Limb (tissue), 2 donors: ENCODE data around the gene RSRC1.
"Not testable (repeated sequence)": the region's sequence is repeated elsewhere in the genome, so short reads cannot be mapped to it uniquely, and the experiment has no call there.

ENCODE experiments used
- DNase-seq, 2 donors: peaks; one replicate each; pipeline ENCODE4 v3.0.0-alpha.2; 2016; ENCODE audit errors: extremely low spot score in 2 of 2

Gene RSRC1

DNA sequence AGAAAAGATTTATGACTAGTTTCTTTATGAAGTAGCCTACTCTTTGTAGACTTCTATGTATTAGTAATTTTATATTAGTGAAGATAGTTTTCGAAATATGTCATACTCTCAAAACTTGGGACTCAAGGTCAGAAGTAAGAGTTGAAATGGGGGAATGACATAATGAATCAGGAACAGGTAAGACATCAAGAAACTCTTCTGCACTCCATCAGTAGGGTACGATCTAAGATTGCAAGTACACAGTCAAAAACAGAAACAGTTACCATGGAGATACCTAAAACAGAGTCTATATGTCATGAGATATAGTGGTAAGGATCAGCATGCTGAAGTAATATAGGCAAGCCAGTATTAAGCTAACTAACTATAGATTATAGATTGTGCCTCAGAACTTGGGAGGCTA, 274.1 kb downstream of the RSRC1 start:
- no peak for DNase-seq

DNA sequence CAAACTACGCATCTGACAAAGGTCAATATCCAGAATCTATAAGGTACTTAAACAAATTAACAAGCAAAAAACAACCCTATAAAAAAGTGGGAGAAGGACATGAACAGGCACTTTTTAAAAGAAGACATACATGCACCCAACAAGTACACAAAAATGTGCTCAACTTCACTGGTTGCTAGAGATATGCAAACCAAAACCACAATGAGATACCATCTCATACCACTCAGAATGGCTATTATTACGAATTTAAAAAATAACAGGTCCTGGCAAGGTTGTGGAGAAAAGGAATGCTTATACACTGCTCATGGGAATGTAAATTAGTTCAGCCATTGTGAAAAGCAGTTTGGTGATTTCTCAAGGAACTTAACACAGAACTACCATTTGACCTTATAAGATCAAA, 285.5 kb downstream of the RSRC1 start:
- DNase-seq: no peak

DNA sequence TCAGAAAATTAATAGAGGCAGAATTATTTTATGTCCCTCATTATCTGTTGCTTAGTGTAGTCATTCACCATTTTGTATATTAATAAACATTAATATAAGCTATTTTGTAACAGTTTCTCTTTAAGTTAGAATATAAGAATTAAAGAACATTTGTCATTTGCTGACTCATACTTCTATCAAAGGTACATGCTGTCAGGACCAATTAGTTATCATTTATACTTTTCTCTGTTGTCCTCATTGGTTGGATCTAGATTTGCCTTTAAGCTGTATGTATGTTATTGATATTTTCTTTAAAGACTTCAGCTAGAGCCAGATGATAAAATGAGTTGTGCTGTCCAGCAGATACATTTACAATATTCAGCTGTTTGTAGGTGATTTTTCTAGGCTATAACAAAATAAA, 292.7 kb downstream of the RSRC1 start:
- DNase-seq: no peak

DNA sequence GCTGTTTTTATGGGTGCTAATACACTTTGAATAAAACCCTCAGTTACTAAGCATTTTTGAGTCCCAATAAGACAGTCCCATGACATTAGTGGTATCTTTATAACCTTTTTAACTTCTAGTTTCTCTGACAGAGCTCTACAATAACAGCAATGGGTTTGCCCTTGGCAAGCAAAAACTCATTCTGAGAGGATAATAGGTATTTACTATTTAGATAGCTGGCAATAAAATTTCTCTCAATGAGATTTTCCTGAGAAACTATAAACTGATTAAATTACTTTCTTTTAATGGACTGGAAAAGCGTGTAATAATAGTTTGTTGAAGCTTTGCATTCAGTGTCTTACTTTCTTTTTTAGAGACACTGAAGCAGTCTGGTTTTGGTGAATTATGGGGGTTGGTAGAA, 293.1 kb downstream of the RSRC1 start:
- no peak for DNase-seq

DNA sequence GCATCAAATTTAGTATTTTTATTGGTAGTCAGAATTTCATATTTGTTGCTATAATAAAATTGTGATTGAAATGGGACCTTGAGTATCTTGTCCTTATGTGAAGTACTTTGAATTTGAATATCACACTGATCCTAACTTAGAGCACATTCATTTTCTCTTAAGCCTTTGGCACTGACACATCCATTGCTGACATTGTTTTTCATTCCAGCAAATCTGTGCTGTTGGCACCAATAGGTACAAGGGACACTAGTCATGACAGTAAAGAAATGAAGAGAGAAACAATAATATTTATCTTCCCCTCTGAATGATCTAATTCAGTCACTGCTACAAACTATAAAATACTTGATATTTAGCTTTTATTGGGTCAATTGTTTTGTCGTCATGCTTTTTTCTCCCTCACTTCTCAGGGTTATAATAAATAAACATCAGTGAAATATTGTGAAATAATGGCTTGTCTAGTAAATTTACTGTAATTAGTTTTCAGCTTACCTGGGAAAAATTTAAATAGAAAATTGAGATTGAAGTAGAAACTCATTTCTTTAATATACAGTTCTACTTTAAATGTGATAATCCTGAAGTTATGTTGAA, 294.3 kb downstream of the RSRC1 start:
- DNase-seq: no peak

DNA sequence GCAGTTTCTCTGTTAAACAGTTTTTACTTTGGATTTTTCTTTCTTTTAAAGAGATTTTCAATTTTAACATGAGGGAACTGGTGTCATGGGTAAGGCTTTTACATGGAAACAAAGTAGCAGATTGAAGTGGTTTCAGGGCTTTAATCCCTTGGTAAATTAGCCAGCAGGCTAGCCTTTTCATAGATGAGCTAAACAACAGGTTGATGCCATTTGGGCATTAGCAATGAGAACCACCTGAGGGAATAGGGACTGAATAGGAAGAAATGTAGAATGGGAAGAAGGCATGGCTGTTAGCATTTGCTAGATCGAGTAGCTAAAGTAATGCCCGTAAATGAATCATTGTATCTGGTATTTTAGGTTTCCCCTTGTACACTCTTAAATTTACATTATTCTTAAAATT, 295.6 kb downstream of the RSRC1 start:
- DNase-seq: no peak

DNA sequence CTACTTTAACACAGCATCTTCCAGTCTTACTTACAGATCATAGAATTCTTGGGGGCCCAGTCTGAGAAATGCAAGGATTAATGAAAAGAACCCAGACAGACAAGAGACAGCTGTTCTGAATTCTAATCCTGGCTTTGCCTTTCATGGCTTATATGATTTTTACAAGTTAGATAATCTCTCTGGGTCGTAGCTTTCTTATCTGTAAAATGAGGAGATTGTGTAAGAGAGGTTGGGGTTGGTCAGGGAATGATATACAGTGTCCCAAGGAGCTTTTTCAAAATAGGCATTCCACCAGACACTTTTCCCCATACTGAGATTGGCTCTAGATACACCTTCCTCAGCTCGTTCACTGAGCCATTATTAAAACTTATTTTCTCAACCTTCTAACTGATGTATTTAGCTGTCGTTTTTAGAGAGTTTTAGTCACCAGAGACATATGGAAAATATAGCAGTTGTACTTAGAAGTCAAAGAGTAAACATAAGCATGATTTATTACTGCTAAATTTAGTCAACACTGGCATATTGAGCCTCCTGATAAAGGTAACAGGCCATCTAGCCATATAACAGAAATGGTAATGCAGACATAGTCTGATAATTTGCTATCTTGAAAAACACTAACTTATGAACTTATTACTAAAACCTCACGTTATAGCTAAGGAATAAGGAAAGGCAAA, 298.1 kb downstream of the RSRC1 start:
- no peak for DNase-seq

DNA sequence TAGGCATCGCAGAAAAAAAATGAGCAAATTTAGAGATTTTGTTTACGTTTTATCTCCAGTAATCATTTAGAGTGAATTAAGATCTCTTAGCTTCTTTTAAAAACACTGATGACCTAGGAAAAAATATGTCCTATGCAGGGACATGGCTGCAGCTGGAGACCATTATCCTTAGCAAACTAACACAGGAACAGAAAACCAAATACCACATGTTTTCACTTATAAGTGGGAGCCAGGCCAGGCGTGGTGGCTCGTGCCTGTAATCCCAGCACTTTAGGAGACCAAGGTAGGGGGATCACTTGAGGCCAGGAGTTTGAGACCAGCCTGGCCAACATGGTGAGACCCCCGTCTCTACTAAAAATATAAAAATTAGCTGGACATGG, 298.6 kb downstream of the RSRC1 start:
- DNase-seq: not testable (repeated sequence)

DNA sequence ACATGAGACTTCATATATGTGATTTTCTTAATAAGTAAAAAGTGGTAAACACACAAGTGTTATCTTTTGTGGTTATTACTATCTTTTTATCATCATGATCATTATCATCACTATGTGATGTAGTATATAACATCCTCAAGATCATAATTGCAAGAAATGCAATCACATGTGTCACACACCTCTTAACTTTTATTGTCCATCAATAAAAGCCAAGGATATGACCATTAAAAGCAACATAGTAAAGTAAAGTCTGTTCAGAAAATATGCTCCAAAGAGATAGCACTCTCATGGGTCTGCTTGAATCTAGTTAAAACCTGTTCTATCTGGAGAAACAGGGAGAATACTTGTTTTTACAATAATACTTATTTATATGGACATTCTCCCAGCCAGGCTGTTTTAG, 308.1 kb downstream of the RSRC1 start:
- no peak for DNase-seq

DNA sequence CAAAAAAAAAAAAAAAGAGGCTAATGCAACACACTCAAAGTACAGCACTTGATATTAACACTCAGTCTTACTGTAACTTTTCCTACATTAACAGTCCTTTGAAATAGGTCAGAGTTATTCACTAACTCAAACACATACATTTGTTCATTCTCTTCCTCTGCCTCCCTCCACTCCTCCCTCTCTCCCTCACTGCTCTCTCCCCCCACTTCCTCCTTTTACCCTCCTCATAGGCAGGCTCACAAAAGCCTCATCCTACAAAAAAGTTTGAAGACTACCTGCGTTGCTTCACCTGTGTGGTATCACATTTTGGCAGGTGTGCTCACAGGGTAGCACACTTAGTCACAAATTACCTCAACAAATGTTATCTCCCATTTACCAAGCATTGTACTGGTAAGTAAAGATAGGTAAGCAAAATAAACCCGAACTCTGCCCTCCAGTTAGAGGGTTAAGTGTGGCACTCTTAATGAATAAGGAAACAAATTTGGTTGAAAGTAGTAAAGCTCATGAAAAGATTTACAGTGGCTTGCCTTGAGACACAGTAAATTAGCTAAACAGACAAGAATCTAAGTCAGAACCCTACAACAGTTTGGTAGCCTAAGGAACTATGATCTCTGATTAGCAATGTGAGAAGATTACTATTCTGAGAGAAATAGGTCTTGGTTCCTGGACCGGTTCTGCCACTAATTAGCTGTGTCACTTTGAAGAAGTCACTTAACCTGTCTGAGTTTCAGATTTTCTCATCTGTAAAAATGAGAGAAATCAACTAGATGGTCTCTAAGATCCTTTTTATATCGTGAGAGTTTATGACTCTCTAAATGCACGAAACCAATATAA, 310.1 kb downstream of the RSRC1 start:
- no peak for DNase-seq

DNA sequence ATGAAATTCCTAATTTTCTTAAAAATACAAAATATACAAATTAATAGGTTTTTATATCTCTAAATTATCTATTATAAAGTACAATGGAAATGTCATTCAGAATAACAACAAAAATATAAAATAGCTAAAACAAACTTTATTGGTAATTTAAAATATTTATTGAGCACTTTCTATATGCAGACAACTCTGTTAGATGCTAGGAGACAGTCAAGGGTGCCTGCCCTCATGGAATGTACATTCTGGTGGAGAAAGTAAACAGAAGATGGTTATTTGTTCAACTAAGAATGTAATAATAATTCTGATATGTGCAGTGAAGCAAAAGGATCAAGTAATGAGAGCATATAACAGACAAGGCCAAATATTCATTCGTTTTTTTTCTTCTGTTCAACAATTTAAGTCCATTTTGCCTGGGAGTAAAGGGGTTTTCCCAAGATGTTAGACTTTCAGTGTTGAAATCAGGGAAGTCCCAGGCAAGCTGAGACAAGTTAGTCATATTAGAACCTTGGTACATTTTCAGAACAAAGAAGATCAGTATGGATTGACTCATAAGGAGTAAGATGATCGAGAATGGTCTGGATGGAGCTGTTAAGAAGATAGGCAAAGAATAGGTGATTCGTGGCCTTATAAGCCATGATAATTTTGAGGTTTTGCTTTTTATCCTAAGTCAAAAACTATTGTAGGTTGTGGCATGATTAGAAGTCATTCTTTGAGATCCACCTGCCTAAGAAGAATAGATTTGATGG, 310.9 kb downstream of the RSRC1 start:
- DNase-seq: no peak

DNA sequence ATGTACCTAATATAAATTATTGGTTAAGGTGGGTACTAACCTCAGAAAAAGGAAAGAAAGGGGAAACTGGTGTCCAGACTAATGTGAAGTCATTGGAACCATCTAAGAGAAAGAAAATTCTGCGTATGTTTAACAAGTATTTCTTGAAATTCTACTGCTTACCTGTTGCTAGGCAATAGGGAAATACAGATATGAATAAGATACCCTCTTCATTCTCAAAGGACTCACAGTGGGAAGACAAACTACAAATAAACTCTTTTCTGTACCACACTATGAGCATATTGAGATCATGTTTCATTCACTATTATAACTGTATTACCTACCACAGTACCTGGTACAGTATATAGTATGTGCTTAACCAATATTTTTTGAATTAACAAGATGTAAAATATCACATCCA, 320.6 kb downstream of the RSRC1 start:
- no peak for DNase-seq

DNA sequence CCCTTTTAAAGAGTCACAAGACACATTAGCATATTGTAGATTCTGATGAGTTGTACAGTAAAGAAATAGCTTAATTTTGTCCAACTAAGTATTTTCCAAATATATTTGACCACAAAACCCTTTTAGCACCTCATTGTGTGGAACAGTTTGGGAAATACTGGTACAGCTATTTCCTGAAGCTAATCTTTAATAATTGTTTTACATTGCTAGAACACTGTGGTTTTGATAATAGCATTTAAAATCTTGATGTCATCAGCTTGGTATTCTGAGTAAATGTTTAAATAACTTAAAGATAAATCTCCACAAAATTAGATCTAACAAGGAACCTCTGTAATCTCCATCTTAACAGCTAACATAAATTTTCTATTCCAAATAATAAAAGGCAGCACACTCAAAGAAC, 321.1 kb downstream of the RSRC1 start:
- no peak for DNase-seq

DNA sequence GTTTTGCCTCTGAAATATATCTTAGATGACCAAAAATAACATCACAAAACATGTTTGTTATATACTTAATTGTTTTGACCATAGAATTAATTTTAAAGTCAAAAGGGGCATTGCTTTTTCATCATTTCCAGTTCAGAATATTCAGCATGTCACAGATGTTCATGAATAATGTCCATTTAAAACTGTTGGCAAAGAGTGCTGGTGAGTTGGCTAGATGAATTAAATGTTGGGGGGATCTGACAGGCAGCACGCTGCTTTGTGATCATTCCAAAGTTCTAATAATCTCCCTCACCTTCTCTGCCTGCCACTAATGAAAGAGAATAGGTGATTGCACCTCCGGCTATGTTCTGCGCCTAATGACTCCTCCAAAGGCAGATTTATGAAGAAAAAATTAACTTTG, 321.9 kb downstream of the RSRC1 start:
- DNase-seq: no peak

DNA sequence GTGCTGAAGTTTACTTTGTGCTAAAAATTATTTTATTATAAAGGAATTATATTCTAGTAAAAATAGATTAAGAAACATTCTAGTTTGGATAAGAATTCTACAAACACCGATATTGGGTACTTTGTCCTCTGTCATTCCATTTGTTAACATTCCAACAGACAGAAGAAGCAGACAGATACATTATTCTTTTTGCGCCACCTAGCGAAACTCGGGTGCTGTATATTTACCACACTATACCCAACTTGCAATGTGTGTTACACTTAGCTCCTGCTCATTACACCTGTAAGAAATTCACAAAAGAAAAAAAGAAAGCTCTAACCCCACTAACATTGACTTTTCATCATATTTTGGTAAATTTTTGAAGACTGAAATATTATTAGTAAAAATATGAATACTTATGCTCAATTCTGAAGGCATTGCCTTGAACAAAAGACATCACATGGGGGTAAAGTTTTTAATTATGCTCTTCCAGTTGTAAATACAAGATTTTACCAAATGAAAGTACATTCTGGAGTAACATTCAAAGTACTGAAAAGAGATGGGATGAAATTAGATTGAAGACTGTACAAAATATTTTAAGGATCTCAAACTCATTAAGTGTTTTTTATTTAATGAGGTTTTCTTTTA, 324.6 kb downstream of the RSRC1 start:
- peak; percentile 64 to 81 for DNase-seq

DNA sequence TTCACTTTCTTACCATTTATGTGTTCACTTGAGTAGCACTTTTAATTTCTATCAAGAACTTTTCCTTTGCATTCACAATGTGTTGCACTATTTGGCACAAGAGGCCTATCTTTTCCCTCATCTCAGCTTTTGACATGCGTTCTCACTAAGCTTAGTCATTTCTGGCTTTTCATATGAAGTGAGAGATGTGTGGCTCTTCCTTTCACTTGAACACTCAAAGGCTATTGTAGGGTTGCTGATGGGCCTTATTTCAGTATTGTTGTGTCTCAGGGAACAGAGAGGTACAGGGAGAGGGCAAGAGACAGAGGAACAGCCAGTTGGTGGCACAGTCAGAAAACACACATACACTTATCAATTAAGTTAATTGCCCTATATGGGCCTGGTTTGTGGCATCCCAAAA, 333.7 kb downstream of the RSRC1 start:
- DNase-seq: no peak

DNA sequence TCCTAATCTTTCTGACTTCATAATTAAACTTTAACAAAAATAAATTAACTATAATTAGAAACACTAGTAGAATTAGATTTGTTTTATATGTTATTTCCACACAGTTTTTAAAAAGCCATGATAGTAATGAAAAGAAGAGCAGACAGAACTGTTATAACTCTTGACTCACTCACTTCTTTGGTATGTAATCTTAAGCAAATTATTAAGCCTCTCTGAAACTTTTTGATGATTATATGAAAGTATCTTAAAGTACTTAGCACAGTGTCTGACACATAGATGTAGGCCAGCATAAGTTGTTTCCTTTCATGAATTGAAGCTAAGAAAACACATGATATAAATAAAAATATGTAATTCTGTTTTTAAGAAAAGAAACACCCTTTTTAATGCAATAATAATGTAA, 337.5 kb downstream of the RSRC1 start:
- DNase-seq: no peak

DNA sequence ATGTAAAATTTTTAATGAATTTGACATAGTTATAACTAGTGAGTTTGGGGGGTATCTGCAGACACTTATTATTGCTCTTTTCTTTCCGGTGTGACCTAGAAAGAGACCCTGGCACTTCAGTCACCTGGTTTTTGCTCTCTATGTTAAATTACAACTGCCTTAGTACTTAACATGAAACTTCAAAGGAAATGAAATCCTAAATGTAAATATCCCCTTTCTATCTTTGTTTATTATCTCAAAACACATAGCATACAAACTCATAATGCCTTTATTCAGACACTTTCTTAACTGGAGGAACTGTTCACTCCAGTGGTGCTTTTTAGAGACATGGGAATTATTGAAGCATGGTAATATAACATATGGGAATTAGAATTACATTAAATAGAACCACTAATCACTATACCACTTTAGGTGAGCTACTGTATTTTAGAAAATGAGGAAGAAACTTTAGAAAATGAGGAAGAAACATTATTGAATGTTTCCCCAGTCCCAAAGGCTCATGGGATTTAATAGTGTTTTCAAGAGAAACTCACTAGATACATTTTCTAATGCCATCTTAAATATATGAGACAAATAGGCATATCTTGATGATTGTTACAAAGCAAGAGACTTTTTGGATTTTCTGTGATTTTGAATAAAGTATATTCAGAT, 341.6 kb downstream of the RSRC1 start:
- no peak for DNase-seq

DNA sequence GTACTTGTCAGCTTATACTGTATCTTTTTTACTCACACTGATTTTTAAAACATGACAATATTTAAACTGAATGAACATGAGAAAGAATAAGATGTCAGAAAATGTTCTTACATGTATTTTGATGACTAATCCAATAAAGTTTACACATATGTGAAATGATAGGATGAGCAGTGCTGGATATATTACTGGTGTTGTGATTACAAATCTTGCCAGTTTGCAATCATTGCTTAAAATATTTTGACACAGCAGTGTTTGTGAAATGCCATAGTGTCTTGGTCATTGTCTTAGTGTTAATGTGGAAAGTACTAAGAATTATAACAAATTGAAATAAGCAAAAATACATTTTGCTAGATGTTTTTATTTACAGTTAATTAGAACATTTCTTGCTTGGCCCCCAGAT, 342.4 kb downstream of the RSRC1 start:
- no peak for DNase-seq

DNA sequence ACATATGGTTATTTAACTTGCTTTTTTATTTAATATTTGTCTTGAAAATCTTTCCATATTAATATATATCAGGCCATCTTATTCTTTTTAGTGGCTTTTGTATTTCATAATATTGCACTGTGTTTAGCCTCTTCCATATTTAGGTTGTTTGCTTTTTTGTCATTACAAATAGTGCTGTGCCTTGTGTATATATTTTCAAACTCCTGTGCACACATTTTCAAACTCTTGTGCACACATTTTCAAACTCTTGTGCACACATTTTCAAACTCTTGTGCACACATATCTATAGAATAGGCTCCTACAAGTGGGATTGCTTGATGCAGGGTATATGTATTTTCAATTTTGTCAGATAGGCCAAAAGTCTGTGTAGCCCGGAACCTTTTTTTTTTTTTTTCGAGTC, 343.1 kb downstream of the RSRC1 start:
- DNase-seq: no peak

DNA sequence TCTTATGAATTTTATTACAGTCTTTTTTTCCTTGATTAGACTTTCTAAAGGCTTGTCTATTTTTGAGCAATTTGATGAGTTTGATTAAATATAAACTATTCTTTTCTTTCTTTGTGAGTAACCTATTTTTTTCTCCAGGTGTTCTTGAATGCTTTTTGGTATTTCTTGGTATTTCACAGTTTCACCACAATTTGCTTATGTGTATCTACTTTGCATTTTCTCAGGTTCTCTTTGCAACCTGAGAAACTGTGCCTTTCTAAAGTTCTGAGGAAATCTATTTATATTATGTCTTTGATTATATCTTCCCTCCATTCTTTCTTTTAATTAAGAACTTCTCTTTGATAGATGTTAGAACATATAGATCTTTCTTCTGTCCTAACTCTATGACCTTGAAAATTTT, 344.0 kb downstream of the RSRC1 start:
- DNase-seq: no peak
